ENCODE measurements around the gene CREB5.

CREB5 gene

GRCh38 chr7:28697913-28698563 lies 285.7 kb downstream of the CREB5 start:
- no peak for DNase-seq

- no peak for DNase-seq
Observed at GRCh38 chr7:28698840-28699239, 286.5 kb downstream of the CREB5 start.

GRCh38 chr7:28700096-28700495 lies 287.8 kb downstream of the CREB5 start:
- DNase-seq = no peak

- DNase-seq = peak; percentile 5
Observed at GRCh38 chr7:28700790-28701203, 288.5 kb downstream of the CREB5 start.

GRCh38 chr7:28701731-28702130 lies 289.4 kb downstream of the CREB5 start:
- no peak for DNase-seq

- no peak for DNase-seq
Observed at GRCh38 chr7:28702171-28702570, 289.9 kb downstream of the CREB5 start.

- DNase-seq = no peak
Observed at GRCh38 chr7:28703037-28703765, 290.9 kb downstream of the CREB5 start.

- DNase-seq = no peak
Observed at GRCh38 chr7:28704706-28705105, 292.4 kb downstream of the CREB5 start.

GRCh38 chr7:28705350-28705749 lies 293.0 kb downstream of the CREB5 start:
- no peak for DNase-seq

- peak; percentile 13 for DNase-seq
Observed at GRCh38 chr7:28706584-28706983, 294.3 kb downstream of the CREB5 start.

GRCh38 chr7:28707291-28707690 lies 295.0 kb downstream of the CREB5 start:
- no peak for DNase-seq

- DNase-seq = peak; percentile 5
Observed at GRCh38 chr7:28708033-28708951, 296.0 kb downstream of the CREB5 start.

- DNase-seq = no peak
Observed at GRCh38 chr7:28709748-28710147, 297.4 kb downstream of the CREB5 start.

- no peak for DNase-seq
Observed at GRCh38 chr7:28711114-28711513, 298.8 kb downstream of the CREB5 start.

- no peak for DNase-seq
Observed at GRCh38 chr7:28714459-28715120, 302.3 kb downstream of the CREB5 start.

- DNase-seq = no peak
Observed at GRCh38 chr7:28717445-28718054, 305.2 kb downstream of the CREB5 start.

- DNase-seq = no peak
Observed at GRCh38 chr7:28718055-28718481, 305.8 kb downstream of the CREB5 start.

GRCh38 chr7:28718545-28718944 lies 306.2 kb downstream of the CREB5 start:
- no peak for DNase-seq

- peak; percentile 25 for DNase-seq
Observed at GRCh38 chr7:28722684-28723083, 310.4 kb downstream of the CREB5 start.

- DNase-seq = no peak
Observed at GRCh38 chr7:28723336-28723735, 311.0 kb downstream of the CREB5 start.

- no peak for DNase-seq
Observed at GRCh38 chr7:28724563-28724962, 312.2 kb downstream of the CREB5 start.

GRCh38 chr7:28725045-28725642 lies 312.8 kb downstream of the CREB5 start:
- no peak for DNase-seq
